ENCODE measurements around the gene STON1.

STON1 gene

DNA sequence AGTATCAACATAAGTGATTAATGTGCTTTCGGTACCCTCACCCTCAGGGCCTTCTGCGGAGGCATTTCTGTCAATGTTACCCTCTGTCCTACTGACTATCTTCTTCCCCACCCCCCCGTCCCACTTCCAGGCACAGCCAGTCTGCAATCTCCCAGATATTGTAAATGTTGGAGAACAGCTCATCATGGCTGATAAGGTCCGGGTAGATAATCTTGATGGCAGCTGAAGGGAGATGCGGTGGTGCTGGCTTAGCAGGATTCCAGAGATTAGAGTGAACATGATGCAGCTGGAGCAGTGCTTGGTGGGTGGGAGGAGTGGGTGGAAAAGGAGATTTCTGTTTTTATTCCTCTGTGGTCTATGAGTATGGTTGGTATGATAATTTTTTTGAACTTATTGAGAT, 103.2 kb downstream of the STON1 start:
- H3K4me3 ChIP-seq (ENCODE audit: low read depth in 1 of 2, low read length in 2 of 2): no peak overlapping the region
- no peak overlapping the region for H3K9ac ChIP-seq (ENCODE audit: low read depth in 1 of 2, low read length in 2 of 2)
- H3K4me1 ChIP-seq (ENCODE audit: control insufficient read depth in 1 of 2, insufficient read depth in 2 of 2, low read length in 2 of 2): no peaks in the 10 kb centered on the region
- no peaks in the 10 kb centered on the region for H3K9me3 ChIP-seq (ENCODE audit: control insufficient read depth in 1 of 2, low read length in 2 of 2)
- H3K27me3 ChIP-seq (ENCODE audit: control insufficient read depth in 1 of 2, insufficient read depth in 2 of 2, low read length in 2 of 2): no peaks in the 10 kb centered on the region
- no peak overlapping the region for H3K27ac ChIP-seq (ENCODE audit: low read depth, low read length)
- no peaks in the 10 kb centered on the region for H3K36me3 ChIP-seq (ENCODE audit: control insufficient read depth in 1 of 2, insufficient read depth in 2 of 2, low read length in 2 of 2)

DNA sequence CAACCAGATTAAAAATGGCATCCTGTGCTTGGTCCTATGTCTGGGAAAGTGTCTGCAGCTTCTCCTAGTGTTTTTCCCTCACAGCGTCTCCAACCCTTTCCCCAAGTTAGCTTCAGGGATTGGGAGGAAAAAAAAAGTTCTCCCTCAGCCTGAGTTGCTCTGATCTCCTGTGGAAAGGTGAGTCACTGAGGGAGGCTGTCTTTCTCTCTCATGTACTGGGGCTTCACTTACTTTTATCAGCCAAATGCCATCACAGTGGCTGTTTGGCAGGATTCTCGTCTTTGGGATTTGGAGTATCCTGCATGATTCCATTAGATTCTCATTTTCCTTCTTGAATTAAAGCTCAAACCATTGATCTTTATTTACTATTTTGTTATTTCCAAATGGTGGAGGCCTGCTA, 105.8 kb downstream of the STON1 start:
- Histone ChIP-seq H3K36me3 (ENCODE audit: control insufficient read depth in 1 of 2, insufficient read depth in 2 of 2, low read length in 2 of 2) (no peaks in the 10 kb centered on the region), H3K4me3 (ENCODE audit: low read depth in 1 of 2, low read length in 2 of 2) (no peak overlapping the region)

DNA sequence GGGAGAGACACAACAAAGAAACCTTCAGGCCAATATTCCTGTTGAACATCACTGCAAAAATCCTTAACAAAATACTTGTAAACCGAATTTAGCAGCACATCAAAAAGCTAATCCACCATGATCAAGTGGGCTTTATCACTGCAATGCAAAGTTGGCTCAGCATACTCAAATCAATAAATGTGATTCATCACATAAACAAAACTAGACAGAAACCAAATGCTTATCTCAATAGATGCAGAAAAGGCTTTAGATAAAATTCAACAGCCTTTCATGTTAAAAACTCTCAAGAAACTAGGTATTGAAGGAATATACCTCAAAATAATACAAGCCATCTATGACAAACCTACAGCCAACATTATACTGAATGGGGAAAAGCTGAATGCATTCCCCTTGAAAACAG, 108.3 kb downstream of the STON1 start:
- no peaks in the 10 kb centered on the region for H3K27me3 ChIP-seq (ENCODE audit: control insufficient read depth in 1 of 2, insufficient read depth in 2 of 2, low read length in 2 of 2)
- no peak overlapping the region for H3K4me3 ChIP-seq (ENCODE audit: low read depth in 1 of 2, low read length in 2 of 2)
- H3K9ac ChIP-seq (ENCODE audit: low read depth in 1 of 2, low read length in 2 of 2): no peak overlapping the region
- no peak overlapping the region for H3K27ac ChIP-seq (ENCODE audit: low read depth, low read length)
- H3K4me1 ChIP-seq (ENCODE audit: control insufficient read depth in 1 of 2, insufficient read depth in 2 of 2, low read length in 2 of 2): no peaks in the 10 kb centered on the region
- no peaks in the 10 kb centered on the region for H3K9me3 ChIP-seq (ENCODE audit: control insufficient read depth in 1 of 2, low read length in 2 of 2)
- no peaks in the 10 kb centered on the region for H3K36me3 ChIP-seq (ENCODE audit: control insufficient read depth in 1 of 2, insufficient read depth in 2 of 2, low read length in 2 of 2)

More for the DNA sequence above, 105.8 kb downstream of the STON1 start:
- no peak overlapping the region for H3K27ac ChIP-seq (ENCODE audit: low read depth, low read length)
- no peak overlapping the region for H3K9ac ChIP-seq (ENCODE audit: low read depth in 1 of 2, low read length in 2 of 2)
- no peaks in the 10 kb centered on the region for H3K4me1 ChIP-seq (ENCODE audit: control insufficient read depth in 1 of 2, insufficient read depth in 2 of 2, low read length in 2 of 2)
- no peaks in the 10 kb centered on the region for H3K27me3 ChIP-seq (ENCODE audit: control insufficient read depth in 1 of 2, insufficient read depth in 2 of 2, low read length in 2 of 2)
- no peaks in the 10 kb centered on the region for H3K9me3 ChIP-seq (ENCODE audit: control insufficient read depth in 1 of 2, low read length in 2 of 2)
